ENCODE results near the gene ARCN1.

ARCN1 gene

DNA sequence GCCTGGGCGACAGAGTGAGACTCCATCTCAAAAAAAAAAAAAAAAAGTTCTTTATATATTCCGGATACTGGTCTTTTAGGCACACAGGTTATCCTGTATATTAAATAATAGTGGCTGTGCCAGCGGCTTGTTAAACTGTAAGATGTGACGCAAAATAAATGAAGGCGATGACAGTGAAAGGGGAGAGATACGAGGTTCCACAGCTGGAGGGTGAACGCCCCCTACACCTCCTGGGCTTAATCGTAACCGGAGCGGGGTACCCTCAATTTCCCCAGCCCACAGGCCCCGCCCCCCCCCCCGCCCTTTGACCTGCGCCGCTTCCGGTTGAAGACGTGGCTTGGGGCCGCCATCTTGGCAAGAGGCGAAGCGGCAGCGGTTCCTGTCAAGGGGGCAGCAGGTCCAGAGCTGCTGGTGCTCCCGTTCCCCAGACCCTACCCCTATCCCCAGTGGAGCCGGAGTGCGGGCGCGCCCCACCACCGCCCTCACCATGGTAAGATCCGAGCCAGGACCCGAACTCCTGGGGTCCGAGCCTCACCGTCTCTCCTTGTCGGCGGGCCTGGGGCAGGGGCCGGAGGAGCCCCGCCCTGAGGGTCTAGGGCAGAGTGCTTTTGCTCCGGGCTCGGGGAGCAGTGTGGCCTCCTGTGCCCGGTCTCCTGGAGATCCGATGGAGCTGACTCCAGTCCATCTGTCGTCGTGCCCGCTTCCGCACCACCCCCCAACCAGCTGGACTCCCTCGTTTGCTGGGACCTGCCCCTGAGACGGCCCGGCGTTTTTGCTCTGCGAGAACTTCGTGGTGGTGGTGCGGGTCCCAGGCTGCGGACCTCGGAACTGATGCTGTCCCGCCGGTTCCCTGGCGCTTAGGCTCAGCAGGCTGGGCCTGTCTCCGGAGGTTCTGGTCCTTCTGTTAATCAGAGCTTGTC lies at the start of gene ARCN1:
ARCN1 (plus strand) TSS at position 349 of the 920 bp plus-strand sequence; CDS start at position 488, 139 bp downstream.
- peaks cover 13 to 37% of the 10 kb centered on the region in 2 donors for H3K4me1 ChIP-seq (ENCODE audit: control insufficient read depth in 1 of 2, insufficient read depth in 2 of 2, low read length in 2 of 2)
- H3K9me3 ChIP-seq (ENCODE audit: control insufficient read depth in 1 of 2, low read length in 2 of 2) = no peaks in the 10 kb centered on the region
- H3K36me3 ChIP-seq (ENCODE audit: control insufficient read depth in 1 of 2, insufficient read depth in 2 of 2, low read length in 2 of 2) = peaks cover 0 to 9% of the 10 kb centered on the region in 2 donors
- H3K4me3 ChIP-seq (ENCODE audit: low read depth in 1 of 2, low read length in 2 of 2) = peak within 1 kb of the TSS; percentile 76 to 91
- H3K27me3 ChIP-seq (ENCODE audit: low read depth, low read length) = no peaks in the 10 kb centered on the region
- peak within 1 kb of the TSS; percentile 88 for H3K27ac ChIP-seq (ENCODE audit: low read length)

DNA sequence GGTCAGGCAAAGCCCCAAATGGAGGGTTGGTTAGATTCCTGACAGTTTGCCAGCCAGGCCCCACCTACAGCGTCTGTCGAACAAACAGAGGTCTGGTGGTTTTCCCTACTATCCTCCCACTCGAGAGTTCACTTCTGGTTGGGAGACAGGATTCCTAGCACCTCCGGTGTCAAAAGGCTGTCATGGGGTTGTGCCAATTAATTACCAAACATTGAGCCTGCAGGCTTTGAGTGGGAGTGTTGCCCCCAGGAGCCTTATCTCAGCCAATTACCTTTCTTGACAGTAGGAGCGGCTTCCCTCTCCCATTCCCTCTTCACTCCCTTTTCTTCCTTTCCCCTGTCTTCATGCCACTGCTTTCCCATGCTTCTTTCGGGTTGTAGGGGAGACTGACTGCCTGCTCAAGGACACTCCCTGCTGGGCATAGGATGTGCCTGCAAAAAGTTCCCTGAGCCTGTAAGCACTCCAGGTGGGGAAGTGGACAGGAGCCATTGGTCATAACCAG lies 49.6 kb upstream of the ARCN1 start:
- H3K36me3 ChIP-seq (ENCODE audit: control insufficient read depth in 1 of 2, insufficient read depth in 2 of 2, low read length in 2 of 2) = peaks cover 46 to 50% of the 10 kb centered on the region in 2 donors

DNA sequence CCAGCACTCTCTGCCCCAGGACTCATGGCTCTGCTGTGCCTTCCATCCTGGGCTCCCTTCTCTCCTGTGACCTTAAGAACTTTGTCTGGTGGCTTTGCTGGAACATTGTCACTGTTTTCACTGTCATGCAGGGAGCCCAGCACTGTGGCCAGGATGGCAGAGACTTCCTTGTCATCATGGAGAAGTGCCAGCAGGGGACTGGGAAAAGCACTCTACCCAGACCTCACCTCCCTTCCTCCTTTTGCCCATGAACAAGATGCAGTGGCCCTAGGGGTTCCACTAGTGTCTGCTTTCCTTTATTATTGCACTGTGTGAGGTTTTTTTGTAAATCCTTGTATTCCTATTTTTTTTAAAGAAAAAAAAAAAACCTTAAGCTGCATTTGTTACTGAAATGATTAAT lies 47.9 kb upstream of the ARCN1 start:
- H3K36me3 ChIP-seq (ENCODE audit: control insufficient read depth in 1 of 2, insufficient read depth in 2 of 2, low read length in 2 of 2) = peaks cover 41 to 46% of the 10 kb centered on the region in 2 donors
- no peaks in the 10 kb centered on the region for H3K27me3 ChIP-seq (ENCODE audit: low read depth, low read length)
- no peak overlapping the region for H3K4me3 ChIP-seq (ENCODE audit: low read depth in 1 of 2, low read length in 2 of 2)
- peaks cover 0 to 9% of the 10 kb centered on the region in 2 donors for H3K4me1 ChIP-seq (ENCODE audit: control insufficient read depth in 1 of 2, insufficient read depth in 2 of 2, low read length in 2 of 2)
- no peak overlapping the region for H3K27ac ChIP-seq (ENCODE audit: low read length)
- H3K9me3 ChIP-seq (ENCODE audit: control insufficient read depth in 1 of 2, low read length in 2 of 2) = no peaks in the 10 kb centered on the region

More for the DNA sequence above, 49.6 kb upstream of the ARCN1 start:
- Histone ChIP-seq H3K9me3 (ENCODE audit: control insufficient read depth in 1 of 2, low read length in 2 of 2) (no peaks in the 10 kb centered on the region), H3K4me1 (ENCODE audit: control insufficient read depth in 1 of 2, insufficient read depth in 2 of 2, low read length in 2 of 2) (peaks cover 0 to 5% of the 10 kb centered on the region in 2 donors), H3K4me3 (ENCODE audit: low read depth in 1 of 2, low read length in 2 of 2) (no peak overlapping the region), H3K27me3 (ENCODE audit: low read depth, low read length) (no peaks in the 10 kb centered on the region), H3K27ac (ENCODE audit: low read length) (no peak overlapping the region)

DNA sequence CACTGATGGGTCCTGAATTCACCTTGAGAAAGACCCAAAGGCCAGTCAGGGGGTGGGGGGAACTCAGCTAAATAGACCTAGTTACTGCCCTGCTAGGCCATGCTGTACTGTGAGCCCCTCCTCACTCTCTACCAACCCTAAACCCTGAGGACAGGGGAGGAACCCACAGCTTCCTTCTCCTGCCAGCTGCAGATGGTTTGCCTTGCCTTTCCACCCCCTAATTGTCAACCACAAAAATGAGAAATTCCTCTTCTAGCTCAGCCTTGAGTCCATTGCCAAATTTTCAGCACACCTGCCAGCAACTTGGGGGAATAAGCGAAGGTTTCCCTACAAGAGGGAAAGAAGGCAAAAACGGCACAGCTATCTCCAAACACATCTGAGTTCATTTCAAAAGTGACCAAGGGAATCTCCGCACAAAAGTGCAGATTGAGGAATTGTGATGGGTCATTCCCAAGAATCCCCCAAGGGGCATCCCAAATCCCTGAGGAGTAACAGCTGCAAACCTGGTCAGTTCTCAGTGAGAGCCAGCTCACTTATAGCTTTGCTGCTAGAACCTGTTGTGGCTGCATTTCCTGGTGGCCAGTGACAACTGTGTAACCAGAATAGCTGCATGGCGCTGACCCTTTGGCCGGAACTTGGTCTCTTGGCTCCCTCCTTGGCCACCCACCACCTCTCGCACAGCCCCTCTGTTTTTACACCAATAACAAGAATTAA lies 47.3 kb upstream of the ARCN1 start:
- no peaks in the 10 kb centered on the region for H3K9me3 ChIP-seq (ENCODE audit: control insufficient read depth in 1 of 2, low read length in 2 of 2)
- H3K27ac ChIP-seq (ENCODE audit: low read length) = no peak overlapping the region
- H3K36me3 ChIP-seq (ENCODE audit: control insufficient read depth in 1 of 2, insufficient read depth in 2 of 2, low read length in 2 of 2) = peaks cover 36 to 40% of the 10 kb centered on the region in 2 donors
- peaks cover 0 to 15% of the 10 kb centered on the region in 2 donors for H3K4me1 ChIP-seq (ENCODE audit: control insufficient read depth in 1 of 2, insufficient read depth in 2 of 2, low read length in 2 of 2)
- no peaks in the 10 kb centered on the region for H3K27me3 ChIP-seq (ENCODE audit: low read depth, low read length)
- H3K4me3 ChIP-seq (ENCODE audit: low read depth in 1 of 2, low read length in 2 of 2) = no peak overlapping the region

- H3K27me3 ChIP-seq (ENCODE audit: low read depth, low read length) = no peaks in the 10 kb centered on the region
- H3K9me3 ChIP-seq (ENCODE audit: control insufficient read depth in 1 of 2, low read length in 2 of 2) = no peaks in the 10 kb centered on the region
- H3K36me3 ChIP-seq (ENCODE audit: control insufficient read depth in 1 of 2, insufficient read depth in 2 of 2, low read length in 2 of 2) = peaks cover 21 to 23% of the 10 kb centered on the region in 2 donors
- no peak overlapping the region for H3K27ac ChIP-seq (ENCODE audit: low read length)
- peaks cover 0 to 21% of the 10 kb centered on the region in 2 donors for H3K4me1 ChIP-seq (ENCODE audit: control insufficient read depth in 1 of 2, insufficient read depth in 2 of 2, low read length in 2 of 2)
- no peak overlapping the region for H3K4me3 ChIP-seq (ENCODE audit: low read depth in 1 of 2, low read length in 2 of 2)
These were observed 45.5 kb upstream of the ARCN1 start for GRCh38 chr11:118526688-118527087.

DNA sequence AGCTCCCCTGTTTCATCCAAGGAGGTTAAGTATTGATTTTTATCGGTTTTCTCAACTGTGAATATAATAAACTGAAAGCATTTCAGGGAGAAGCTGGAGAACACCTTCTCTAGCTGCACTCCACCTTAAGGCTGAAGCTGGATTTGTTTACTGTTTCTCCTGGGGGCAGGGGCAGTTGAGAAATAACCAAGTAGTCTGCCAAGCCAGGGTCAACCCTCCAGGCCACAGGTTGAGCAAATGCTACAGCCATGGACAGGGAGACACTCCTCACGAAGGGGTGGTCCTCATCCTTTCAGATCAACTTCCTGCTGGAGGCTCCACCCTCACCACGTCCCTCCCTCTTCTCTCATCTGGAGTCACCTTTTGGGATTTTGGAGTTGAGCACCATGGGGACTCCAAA lies 45.1 kb upstream of the ARCN1 start, which contains the start of gene TTC36:
TTC36 (plus strand) TSS at position 366 of the 400 bp plus-strand sequence; CDS start at position 387, 21 bp downstream.
- no peak within 1 kb of the TSS for H3K4me3 ChIP-seq (ENCODE audit: low read depth in 1 of 2, low read length in 2 of 2)
- H3K27ac ChIP-seq (ENCODE audit: low read length) = no peak within 1 kb of the TSS
- peaks cover 17 to 18% of the 10 kb centered on the region in 2 donors for H3K36me3 ChIP-seq (ENCODE audit: control insufficient read depth in 1 of 2, insufficient read depth in 2 of 2, low read length in 2 of 2)

DNA sequence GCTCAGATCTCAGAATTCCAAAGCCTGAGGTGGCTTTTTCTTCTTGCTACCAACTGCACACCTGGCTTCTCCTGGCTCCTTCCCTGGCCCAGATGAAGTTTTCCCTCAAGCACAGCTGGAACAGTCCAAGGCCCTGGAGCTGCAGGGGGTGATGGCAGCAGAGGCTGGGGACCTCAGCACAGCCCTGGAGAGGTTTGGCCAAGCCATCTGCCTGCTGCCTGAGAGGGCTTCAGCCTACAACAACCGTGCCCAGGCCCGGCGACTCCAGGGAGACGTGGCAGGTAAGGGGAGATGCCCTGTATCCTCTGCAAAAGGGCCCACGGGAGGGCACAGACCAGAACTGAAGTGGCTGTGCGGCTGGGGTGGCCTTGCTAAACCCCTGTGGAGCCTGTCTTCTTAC lies 43.7 kb upstream of the ARCN1 start:
- Histone ChIP-seq H3K4me1 (ENCODE audit: control insufficient read depth in 1 of 2, insufficient read depth in 2 of 2, low read length in 2 of 2) (peaks cover 0 to 21% of the 10 kb centered on the region in 2 donors), H3K4me3 (ENCODE audit: low read depth in 1 of 2, low read length in 2 of 2) (no peak overlapping the region)

More for the DNA sequence above, 45.1 kb upstream of the ARCN1 start, which contains the start of gene TTC36:
- no peaks in the 10 kb centered on the region for H3K9me3 ChIP-seq (ENCODE audit: control insufficient read depth in 1 of 2, low read length in 2 of 2)
- no peaks in the 10 kb centered on the region for H3K27me3 ChIP-seq (ENCODE audit: low read depth, low read length)
- peaks cover 0 to 23% of the 10 kb centered on the region in 2 donors for H3K4me1 ChIP-seq (ENCODE audit: control insufficient read depth in 1 of 2, insufficient read depth in 2 of 2, low read length in 2 of 2)

GRCh38 chr11:118529584-118530175 lies 42.5 kb upstream of the ARCN1 start:
- Histone ChIP-seq H3K27me3 (ENCODE audit: low read depth, low read length) (no peaks in the 10 kb centered on the region), H3K27ac (ENCODE audit: low read length) (peak overlapping the region; percentile 39), H3K36me3 (ENCODE audit: control insufficient read depth in 1 of 2, insufficient read depth in 2 of 2, low read length in 2 of 2) (peaks cover 4 to 11% of the 10 kb centered on the region in 2 donors), H3K4me1 (ENCODE audit: control insufficient read depth in 1 of 2, insufficient read depth in 2 of 2, low read length in 2 of 2) (peaks cover 0 to 21% of the 10 kb centered on the region in 2 donors), H3K4me3 (ENCODE audit: low read depth in 1 of 2, low read length in 2 of 2) (peak overlapping the region; percentile 78 to 93), H3K9me3 (ENCODE audit: control insufficient read depth in 1 of 2, low read length in 2 of 2) (no peaks in the 10 kb centered on the region)

More for the DNA sequence above, 43.7 kb upstream of the ARCN1 start:
- Histone ChIP-seq H3K9me3 (ENCODE audit: control insufficient read depth in 1 of 2, low read length in 2 of 2) (no peaks in the 10 kb centered on the region), H3K27me3 (ENCODE audit: low read depth, low read length) (no peaks in the 10 kb centered on the region), H3K27ac (ENCODE audit: low read length) (no peak overlapping the region), H3K36me3 (ENCODE audit: control insufficient read depth in 1 of 2, insufficient read depth in 2 of 2, low read length in 2 of 2) (peaks cover 4 to 13% of the 10 kb centered on the region in 2 donors)

GRCh38 chr11:118530180-118530682 lies 42.0 kb upstream of the ARCN1 start:
- peak overlapping the region; percentile 39 for H3K27ac ChIP-seq (ENCODE audit: low read length)
- peaks cover 0 to 17% of the 10 kb centered on the region in 2 donors for H3K36me3 ChIP-seq (ENCODE audit: control insufficient read depth in 1 of 2, insufficient read depth in 2 of 2, low read length in 2 of 2)
- H3K9me3 ChIP-seq (ENCODE audit: control insufficient read depth in 1 of 2, low read length in 2 of 2) = no peaks in the 10 kb centered on the region
- H3K4me3 ChIP-seq (ENCODE audit: low read depth in 1 of 2, low read length in 2 of 2) = peak overlapping the region; percentile 78 to 93
- peaks cover 0 to 21% of the 10 kb centered on the region in 2 donors for H3K4me1 ChIP-seq (ENCODE audit: control insufficient read depth in 1 of 2, insufficient read depth in 2 of 2, low read length in 2 of 2)
- H3K27me3 ChIP-seq (ENCODE audit: low read depth, low read length) = no peaks in the 10 kb centered on the region

DNA sequence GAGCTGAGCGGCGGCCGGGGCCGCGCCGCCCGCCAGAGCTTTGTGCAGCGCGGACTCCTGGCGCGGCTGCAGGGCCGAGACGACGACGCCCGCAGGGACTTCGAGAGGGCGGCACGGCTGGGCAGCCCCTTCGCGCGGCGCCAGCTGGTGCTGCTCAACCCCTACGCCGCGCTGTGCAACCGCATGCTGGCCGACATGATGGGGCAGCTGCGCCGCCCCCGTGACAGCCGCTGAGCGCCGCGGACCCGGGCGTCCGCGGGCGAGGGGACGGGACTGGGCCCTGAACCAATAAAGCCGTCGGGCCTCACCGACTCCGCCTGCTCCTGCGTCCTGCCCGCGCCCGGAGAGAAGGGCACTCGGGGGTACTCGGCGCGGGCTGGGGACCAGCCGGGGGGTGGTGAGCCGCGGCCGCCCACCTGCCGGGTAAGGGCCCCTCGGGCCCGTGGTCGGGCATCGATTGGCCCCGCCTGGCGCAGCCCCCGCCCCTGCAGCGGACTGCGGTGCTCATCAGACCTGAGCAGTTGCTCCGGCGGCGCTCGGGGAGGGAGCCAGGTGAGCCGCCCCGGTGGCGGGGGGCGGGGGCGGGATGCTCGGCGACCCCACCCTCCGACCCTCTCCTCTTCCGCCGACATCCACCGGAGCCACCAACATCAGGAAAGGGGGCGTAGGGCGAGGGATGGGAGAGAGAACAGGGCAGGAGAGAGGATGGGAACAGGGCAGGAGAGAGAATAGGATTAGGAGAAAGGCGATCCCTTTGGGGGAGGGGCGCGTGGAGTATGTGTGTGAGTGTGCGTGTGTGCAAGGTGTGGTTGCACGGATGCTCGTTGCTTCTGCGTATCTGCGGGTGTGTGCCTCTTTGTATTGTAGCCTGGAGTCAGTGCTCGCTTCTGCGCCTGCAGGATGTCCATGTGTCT lies 41.3 kb upstream of the ARCN1 start, which contains the start of gene TMEM25:
TMEM25 (plus strand) TSS at position 510 of the 914 bp plus-strand sequence. CDS start 610 bp downstream, outside the sequence.
- Histone ChIP-seq H3K36me3 (ENCODE audit: control insufficient read depth in 1 of 2, insufficient read depth in 2 of 2, low read length in 2 of 2) (peaks cover 0 to 20% of the 10 kb centered on the region in 2 donors), H3K4me1 (ENCODE audit: control insufficient read depth in 1 of 2, insufficient read depth in 2 of 2, low read length in 2 of 2) (peaks cover 0 to 21% of the 10 kb centered on the region in 2 donors), H3K4me3 (ENCODE audit: low read depth in 1 of 2, low read length in 2 of 2) (peak within 1 kb of the TSS; percentile 78 to 93), H3K9me3 (ENCODE audit: control insufficient read depth in 1 of 2, low read length in 2 of 2) (no peaks in the 10 kb centered on the region), H3K27ac (ENCODE audit: low read length) (peak within 1 kb of the TSS; percentile 39), H3K27me3 (ENCODE audit: low read depth, low read length) (no peaks in the 10 kb centered on the region)

Measured in muscle layer of duodenum (tissue), 2 donors.